Motor neuron (in vitro differentiated cells): ENCODE results near the gene NSA2. TPM values are rescaled to one million over a fixed set of nuclear protein-coding genes. Genes with fewer than 3 reads are reported as not detected.
"Not testable (repeated sequence)": the region's sequence is repeated elsewhere in the genome, so short reads cannot be mapped to it uniquely, and the experiment has no call there.

Experiments used
- ATAC-seq, 8 experiments: fragments of 200-7000 bp; cut with Tn5 transposase; replicated peaks in 6 of 8; 2 replicates each; pipeline ENCODE4 v1.8.0; 2021; ENCODE audit warnings: mild to moderate bottlenecking in 8 of 8, moderate library complexity in 8 of 8
- H3K27ac ChIP-seq, 2 donors: fragments of 250-450 bp; sonication (Bioruptor Pico); 2 replicates each; pipeline ENCODE4 v1.9.0; 2021; ENCODE audit warnings: antibody characterized with exemption in 2 of 2, mild to moderate bottlenecking in 2 of 2, moderate library complexity in 1 of 2
- H3K4me1 ChIP-seq, 2 donors: fragments of 250-450 bp; sonication (Bioruptor Pico); replicated peaks in 1 of 2; 2 replicates each; pipeline ENCODE4 v1.6.1; 2021; ENCODE audit warnings: antibody characterized with exemption in 2 of 2, mild to moderate bottlenecking in 2 of 2, moderate library complexity in 1 of 2
- H3K4me3 ChIP-seq, 5 donors: fragments of 250-450 bp; sonication (Bioruptor Pico); 2 replicates each; pipeline ENCODE4 v1.9.0; 2021; ENCODE audit warnings: antibody characterized with exemption in 5 of 5, mild to moderate bottlenecking in 5 of 5, moderate library complexity in 4 of 5
- WGBS, 10 experiments: fragments of 450-650 bp; shearing (Covaris generic); methylation state at CpG; one replicate each; pipeline ENCODE4 v1.0.0; 2022; 5-methylcytosine and 5-hydroxymethylcytosine counted together
- in situ Hi-C, 9 experiments: fragments of 400-800 bp; cut with MboI; loops; one replicate each; pipeline ENCODE4 v1.15.0; 2021; ENCODE audit warnings: low sequenced_read_pairs in 9 of 9, low pct_unique_long_range_greater_than_20kb in 2 of 9; ENCODE audit not compliant: unreplicated experiment in 9 of 9
- total RNA-seq, 8 experiments: library from RNA; unstranded; fragments of 300-600 nt; gene quantifications; 2 replicates each; pipeline versions ENCODE4 v1.2.3 to v1.2.4, GENCODE V29; 2022

NSA2 gene
- 100 to 1,000 TPM in 6 of 8 experiments, 10 to 100 TPM in 2; 90.6 to 166 (median 114) TPM for total RNA-seq

DNA sequence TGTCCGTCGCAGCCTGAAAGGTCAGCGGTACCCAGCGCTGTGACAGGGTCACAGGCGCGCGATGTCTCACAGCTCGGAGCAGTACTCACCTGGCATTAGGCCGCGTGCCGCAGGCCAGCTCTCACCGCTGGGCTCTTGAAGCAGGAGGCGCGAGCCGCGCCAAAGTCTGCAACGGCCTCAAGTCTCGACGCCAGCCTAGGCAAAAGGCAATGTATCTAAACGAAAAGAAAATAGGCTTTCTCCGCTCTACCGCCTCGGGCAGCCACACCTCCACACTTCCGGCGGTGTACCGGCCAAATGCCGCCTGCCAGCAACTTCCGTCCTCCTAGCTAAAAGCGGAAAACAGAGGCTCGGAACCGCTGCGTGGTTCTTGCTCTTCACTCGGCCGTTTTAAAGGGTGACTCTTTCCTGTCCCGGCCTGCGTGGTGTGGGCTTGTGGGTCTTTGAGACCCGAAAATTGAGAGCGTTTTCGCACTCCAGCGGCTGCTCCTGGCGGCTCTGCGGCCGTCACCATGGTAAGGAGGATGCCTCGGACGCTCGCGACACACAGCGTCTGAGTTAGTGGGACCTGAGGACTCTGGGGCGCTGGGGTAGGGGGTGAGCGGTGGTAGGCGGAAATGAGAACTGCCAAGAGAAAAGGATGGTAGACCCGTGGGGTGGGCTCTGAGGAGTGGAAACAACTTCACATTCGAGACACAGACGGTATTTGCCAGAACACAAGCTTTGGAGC, at the start of gene NSA2, which contains the start of gene GFM2:
TSS of gene NSA2 (plus strand) at position 401 of the 730 bp plus-strand sequence. CDS start at position 513, 112 bp downstream.
TSS of gene GFM2 (minus strand) at position 269 of the 730 bp plus-strand sequence. CDS start 3,375 bp downstream, outside the sequence.
- in situ Hi-C loops = loop anchor here in 2 of 9 experiments (25.0 kb wide), 2 partner anchors 145 to 570 kb away; partner anchors contain the start of gene HMGCR (in 1 of the 2)
- ATAC-seq = peak; percentile 94 to 99 (median 98)
- peak within 1 kb of the TSS; percentile 64 to 93 for H3K27ac ChIP-seq
- H3K4me3 ChIP-seq = peak within 1 kb of the TSS; percentile 65 to 100 (median 98)
- H3K4me1 ChIP-seq = peaks cover 17 to 19% of the 10 kb centered on the region in 2 donors
- 0 to 4% (median 0%) methylated on average over 2 to 38 of the region's 54 CpGs; no CpG with 5 or more reads in 3 of the 10 experiments for WGBS, 10 experiments

DNA sequence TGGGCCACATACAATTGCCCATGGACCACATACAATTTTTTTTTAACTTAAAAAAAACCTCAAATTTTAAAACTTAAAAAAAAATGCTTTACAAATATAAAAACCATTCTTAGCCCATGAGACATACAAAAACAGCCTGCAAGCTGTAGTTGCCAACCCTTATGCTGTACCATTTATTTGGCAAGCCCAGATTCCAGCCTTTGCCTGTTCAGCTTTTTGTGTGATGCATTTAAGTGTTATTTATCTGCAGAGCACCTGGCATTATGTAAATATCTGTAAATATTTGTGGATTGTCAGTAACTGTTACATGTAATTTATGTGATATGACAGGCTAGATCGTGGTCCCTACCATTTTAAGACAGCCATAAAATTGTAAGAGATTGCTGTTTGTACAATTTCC, 49.5 kb upstream of the NSA2 start:
- in situ Hi-C loops = no loop called here
- no peak for ATAC-seq
- WGBS, 10 experiments = 80 to 100% (median 83%) methylated on average over 1 of the region's 1 CpG; no CpG with 5 or more reads in 5 of the 10 experiments
- Histone ChIP-seq H3K4me3 (no peak overlapping the region), H3K27ac (no peak overlapping the region), H3K4me1 (no peaks in the 10 kb centered on the region)

DNA sequence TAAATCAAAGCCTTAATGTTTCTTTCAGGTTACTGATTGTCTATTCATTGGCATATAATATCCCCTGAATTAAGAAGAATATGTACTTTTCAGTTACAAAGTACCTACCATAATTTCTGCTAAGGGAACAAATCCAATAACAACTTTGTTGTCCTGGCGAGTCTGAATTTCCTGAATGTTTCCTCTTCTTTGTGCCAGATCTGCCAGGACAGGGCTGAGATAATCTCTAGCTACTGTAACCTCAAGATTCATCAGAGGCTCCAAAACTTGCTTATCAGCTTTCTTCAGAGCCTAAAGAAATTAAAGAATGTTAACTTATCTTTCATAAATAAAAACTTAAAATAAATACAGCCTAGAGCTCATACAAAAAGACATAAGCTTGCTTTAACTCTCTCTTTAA, 44.8 kb upstream of the NSA2 start:
- no peak for ATAC-seq
- Histone ChIP-seq H3K4me3 (no peak overlapping the region), H3K4me1 (no peaks in the 10 kb centered on the region), H3K27ac (no peak overlapping the region)
- in situ Hi-C loops = no loop called here
- 62 to 100% (median 94%) methylated on average over 1 of the region's 1 CpG; no CpG with 5 or more reads in 4 of the 10 experiments for WGBS, 10 experiments

DNA sequence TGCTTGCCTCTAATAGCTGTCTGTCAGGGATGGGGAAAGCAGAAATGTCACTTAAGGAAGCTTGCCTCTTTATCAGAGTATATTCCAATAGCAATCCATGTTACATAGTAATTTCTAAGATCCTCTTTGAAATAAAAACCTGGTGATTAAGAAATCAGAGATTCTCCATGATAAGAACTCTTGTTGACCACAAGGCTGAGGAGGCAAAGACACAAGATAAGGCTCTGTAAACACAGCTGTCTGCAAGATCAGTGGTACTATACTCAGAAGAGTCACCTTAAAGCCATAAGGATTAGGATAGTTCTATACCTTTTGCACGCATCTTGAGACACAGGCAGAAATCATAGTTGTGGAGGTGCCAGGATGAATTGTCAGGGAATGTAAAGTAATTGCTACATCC, 41.7 kb upstream of the NSA2 start:
- Histone ChIP-seq H3K4me1 (no peaks in the 10 kb centered on the region), H3K4me3 (no peak overlapping the region), H3K27ac (no peak overlapping the region)
- WGBS, 10 experiments = 86 to 100% (median 100%) methylated on average over 1 of the region's 1 CpG; no CpG with 5 or more reads in 3 of the 10 experiments
- ATAC-seq = no peak
- in situ Hi-C loops = no loop called here

DNA sequence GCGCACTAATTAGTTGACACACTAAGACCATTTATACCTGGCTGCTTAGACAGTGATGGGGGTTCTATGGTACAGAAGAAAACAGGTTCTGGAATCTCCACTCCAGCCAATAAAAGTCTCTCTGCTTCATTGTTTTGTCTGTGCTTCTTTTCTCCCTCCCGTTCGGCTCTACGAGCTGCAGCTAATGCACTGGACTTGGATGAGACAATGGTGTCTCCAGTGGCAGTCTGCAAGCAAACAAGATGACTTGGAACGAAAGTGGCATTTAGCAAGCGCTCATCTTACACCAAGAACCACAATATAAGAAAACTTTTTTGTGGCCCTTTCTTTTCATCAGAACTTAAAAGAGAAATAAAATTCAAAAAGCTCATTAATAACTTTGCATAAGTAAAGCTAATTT, 30.3 kb upstream of the NSA2 start:
- no peak overlapping the region for H3K27ac ChIP-seq
- in situ Hi-C loops = no loop called here
- 70 to 100% (median 89%) methylated on average over 3 to 6 of the region's 6 CpGs; no CpG with 5 or more reads in 1 of the 10 experiments for WGBS, 10 experiments
- H3K4me1 ChIP-seq = no peaks in the 10 kb centered on the region
- H3K4me3 ChIP-seq = no peak overlapping the region
- no peak for ATAC-seq

DNA sequence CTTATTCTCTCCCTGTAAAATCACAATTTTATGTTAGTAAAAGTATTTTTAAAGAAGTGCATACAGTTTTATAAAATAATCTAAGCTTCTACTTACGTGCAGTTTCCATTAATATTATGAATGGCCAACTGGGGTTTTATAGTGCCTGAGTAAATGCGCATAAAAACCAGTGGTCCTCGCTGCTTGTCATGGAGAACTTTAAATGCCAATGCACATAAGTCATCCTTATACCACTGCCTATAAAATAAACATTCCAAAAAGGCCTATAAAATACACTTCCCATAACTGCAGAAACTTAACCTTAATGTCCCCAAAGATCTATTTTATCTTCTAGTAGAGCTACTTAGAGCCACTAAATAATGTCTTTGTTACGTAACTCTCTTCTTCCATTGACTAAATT, 28.6 kb upstream of the NSA2 start:
- no peaks in the 10 kb centered on the region for H3K4me1 ChIP-seq
- no peak overlapping the region for H3K27ac ChIP-seq
- WGBS, 10 experiments = 50 to 100% (median 88%) methylated on average over 1 to 4 of the region's 4 CpGs
- in situ Hi-C loops = no loop called here
- no peak overlapping the region for H3K4me3 ChIP-seq
- no peak for ATAC-seq

DNA sequence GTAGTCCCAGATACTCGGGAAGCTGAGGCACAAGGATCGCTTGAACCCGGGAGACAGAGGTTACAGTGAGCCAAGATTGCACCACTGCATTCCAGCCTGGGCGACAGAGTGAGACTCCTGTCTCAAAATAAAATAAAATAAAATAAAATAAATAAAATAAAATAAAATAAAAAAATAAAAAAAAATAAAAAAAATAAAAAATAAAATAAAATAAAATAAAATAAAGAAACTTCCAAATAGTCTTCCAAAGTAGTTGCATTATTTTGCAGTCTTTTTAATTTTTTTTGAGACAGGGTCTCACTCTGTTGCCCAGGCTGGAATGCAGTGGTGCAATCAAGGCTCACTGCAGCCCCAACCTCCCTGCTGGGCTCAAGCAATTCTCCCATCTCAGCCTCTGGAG, 18.3 kb upstream of the NSA2 start:
- H3K27ac ChIP-seq, ATAC-seq, H3K4me1 ChIP-seq, H3K4me3 ChIP-seq, in situ Hi-C loops: not testable (repeated sequence)
- 91 to 100% (median 98%) methylated on average over 3 to 4 of the region's 4 CpGs; no CpG with 5 or more reads in 4 of the 10 experiments for WGBS, 10 experiments

DNA sequence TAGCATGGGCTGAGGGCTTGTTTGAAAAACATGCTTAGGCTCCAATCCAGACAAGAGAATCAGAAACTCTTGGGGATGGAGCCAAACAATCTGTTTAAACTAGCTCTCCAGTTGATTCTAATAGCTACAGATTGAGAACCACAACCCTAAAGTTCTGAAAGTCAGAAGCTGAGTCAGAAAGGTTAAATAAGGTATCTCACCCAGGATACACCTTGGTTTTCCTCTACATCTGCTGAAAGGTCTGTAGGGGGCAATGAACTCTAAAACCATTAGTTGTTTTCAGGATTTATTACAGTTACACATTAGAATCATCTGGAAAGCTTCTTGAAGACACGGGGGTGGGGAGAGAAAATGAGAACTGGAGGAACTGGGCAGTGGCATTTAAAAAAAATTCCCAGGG, 5.8 kb upstream of the NSA2 start:
- Histone ChIP-seq H3K4me3 (no peak overlapping the region), H3K27ac (no peak overlapping the region), H3K4me1 (peaks cover 14% of the 10 kb centered on the region in 2 donors)
- no peak for ATAC-seq
- WGBS, 10 experiments = 80 to 100% (median 100%) methylated on average over 1 of the region's 1 CpG; no CpG with 5 or more reads in 6 of the 10 experiments
- in situ Hi-C loops = loop anchor here in 2 of 9 experiments (25.0 kb wide), 2 partner anchors 151 to 576 kb away; partner anchors contain the start of gene HMGCR (in 1 of the 2)

DNA sequence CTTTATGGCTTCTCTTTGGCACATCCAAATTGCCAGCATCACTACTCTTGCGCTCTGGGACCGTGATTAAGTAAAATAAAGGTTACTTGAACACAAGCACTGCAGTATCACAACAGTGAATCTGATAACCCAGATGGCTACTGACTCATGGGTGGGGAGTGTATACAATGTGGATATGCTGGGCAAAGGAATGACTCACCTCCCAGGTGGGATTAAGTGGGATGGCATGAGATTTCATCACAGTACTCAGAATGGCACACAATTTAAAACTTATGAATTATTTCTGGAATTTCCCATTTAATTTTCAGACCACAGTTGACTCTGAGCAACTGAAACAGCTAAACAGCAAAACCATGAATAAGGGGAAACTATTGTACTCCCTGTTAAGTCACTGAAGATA, 4.5 kb upstream of the NSA2 start:
- ATAC-seq = no peak
- peaks cover 14% of the 10 kb centered on the region in 2 donors for H3K4me1 ChIP-seq
- no peak overlapping the region for H3K4me3 ChIP-seq
- 80 to 100% (median 96%) methylated on average over 1 to 2 of the region's 2 CpGs; no CpG with 5 or more reads in 2 of the 10 experiments for WGBS, 10 experiments
- no peak overlapping the region for H3K27ac ChIP-seq
- in situ Hi-C loops = loop anchor here in 2 of 9 experiments (25.0 kb wide), 2 partner anchors 150 to 575 kb away; partner anchors contain the start of gene HMGCR (in 1 of the 2)

DNA sequence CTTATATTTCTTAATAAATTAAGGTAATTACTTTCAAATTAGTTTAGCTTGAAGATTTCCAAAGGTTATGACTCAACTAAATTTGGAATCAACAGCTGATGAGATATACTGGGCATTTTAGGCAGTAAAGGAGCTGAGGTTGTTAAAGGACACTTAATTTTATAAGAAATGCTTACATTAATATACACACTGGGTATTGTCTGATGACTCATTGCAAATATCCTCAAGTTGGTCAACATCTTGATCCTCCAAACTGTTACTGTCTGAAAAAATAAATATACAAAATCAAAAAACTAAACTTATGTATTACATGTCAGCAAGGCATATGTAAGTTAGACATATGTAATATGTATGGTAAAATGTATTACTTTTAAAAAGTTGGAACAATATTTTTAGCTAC, 3.5 kb upstream of the NSA2 start:
- Histone ChIP-seq H3K4me3 (no peak overlapping the region), H3K27ac (no peak overlapping the region), H3K4me1 (peaks cover 17 to 19% of the 10 kb centered on the region in 2 donors)
- no peak for ATAC-seq
- in situ Hi-C loops = loop anchor here in 2 of 9 experiments (25.0 kb wide), 2 partner anchors 149 to 574 kb away; partner anchors contain the start of gene HMGCR (in 1 of the 2)

DNA sequence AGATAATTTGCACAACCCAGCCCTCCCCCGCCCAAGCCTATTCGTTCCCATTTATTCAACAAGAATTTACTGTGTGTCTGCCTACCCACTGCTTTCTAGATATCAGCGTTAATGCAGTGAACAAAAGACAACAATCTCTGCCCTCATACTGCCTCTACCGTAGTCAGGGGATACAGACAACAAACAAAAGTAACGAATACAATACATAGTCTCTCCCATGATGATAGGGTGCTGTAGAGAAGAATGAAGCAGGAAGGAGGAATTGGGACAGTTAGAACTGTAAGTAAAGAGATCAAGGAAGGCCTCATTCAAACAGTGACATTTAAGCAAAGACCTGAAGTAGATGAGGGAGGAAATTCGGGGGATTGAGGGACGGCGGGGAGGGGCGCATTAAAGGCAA, 1.8 kb upstream of the NSA2 start:
- peak in 1 of 8 experiments; percentile 19 for ATAC-seq
- Histone ChIP-seq H3K27ac (no peak overlapping the region), H3K4me1 (peaks cover 17 to 19% of the 10 kb centered on the region in 2 donors), H3K4me3 (peak overlapping the region in 1 of 5 donors; percentile 1)
- in situ Hi-C loops = loop anchor here in 2 of 9 experiments (25.0 kb wide), 2 partner anchors 147 to 572 kb away; partner anchors contain the start of gene HMGCR (in 1 of the 2)
- WGBS, 10 experiments = 20 to 100% (median 85%) methylated on average over 2 to 7 of the region's 9 CpGs

DNA sequence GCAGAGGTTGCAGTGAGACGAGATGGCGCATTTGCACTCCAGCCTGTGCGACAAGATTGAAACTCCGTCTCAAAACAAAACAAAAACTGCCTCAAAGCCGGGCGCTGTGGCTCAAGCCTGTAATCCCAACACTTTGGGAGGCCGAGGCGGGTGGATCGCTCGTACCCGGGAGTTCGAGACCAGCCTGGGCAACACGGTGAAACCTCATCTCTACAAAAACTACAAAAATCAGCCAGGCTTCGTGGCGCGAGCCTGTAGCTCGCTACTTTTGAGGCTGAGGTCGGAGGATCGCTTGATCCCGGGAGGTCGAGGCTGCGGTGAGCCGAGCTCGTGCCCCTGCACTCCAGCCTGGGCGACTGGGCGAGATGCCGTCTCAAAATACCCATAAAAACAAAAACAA, 1.1 kb upstream of the NSA2 start:
- 61 to 90% (median 64%) methylated on average over 5 to 21 of the region's 27 CpGs; no CpG with 5 or more reads in 5 of the 10 experiments for WGBS, 10 experiments
- peaks cover 17 to 19% of the 10 kb centered on the region in 2 donors for H3K4me1 ChIP-seq
- in situ Hi-C loops = loop anchor here in 2 of 9 experiments (25.0 kb wide), 2 partner anchors 146 to 571 kb away; partner anchors contain the start of gene HMGCR (in 1 of the 2)
- H3K27ac ChIP-seq = no peak overlapping the region
- peak overlapping the region; percentile 65 to 100 (median 98) for H3K4me3 ChIP-seq
- ATAC-seq = no peak

DNA sequence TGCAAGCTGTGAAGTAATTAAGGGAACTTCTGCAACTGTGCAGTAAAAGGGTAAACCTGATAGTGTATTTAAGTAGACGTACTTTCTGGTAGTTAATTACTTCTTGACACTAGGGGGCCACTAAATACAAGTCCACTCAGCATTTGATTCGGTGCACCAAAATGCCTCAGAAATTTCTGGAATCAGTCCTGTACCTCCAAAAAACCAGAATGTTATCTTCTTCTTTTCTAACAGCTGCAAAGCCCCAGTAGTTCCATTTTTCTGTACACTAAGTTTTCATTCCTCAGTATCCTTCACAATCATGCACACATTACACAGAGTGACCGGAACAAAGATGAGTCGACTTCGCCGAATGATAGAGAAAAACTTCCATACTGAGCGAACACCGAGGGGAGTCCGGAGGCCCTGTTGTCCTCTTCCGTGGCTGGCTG, 616 bp upstream of the NSA2 start:
- WGBS, 10 experiments = 0 to 8% (median 1%) methylated on average over 1 to 10 of the region's 10 CpGs
- Histone ChIP-seq H3K4me1 (peaks cover 17 to 19% of the 10 kb centered on the region in 2 donors), H3K27ac (peak overlapping the region; percentile 55 to 93), H3K4me3 (peak overlapping the region; percentile 65 to 100 (median 98))
- ATAC-seq = peak in 3 of 8 experiments; percentile 11 to 22 (median 20)
- in situ Hi-C loops = loop anchor here in 2 of 9 experiments (25.0 kb wide), 2 partner anchors 146 to 571 kb away; partner anchors contain the start of gene HMGCR (in 1 of the 2)
